ENCODE data around the gene TMEM41B. TPM values are rescaled to one million over a fixed set of nuclear protein-coding genes. Genes with fewer than 3 reads are reported as not detected.

TMEM41B gene
- polyA plus RNA-seq, 5 donors = 35.8 to 47.6 (median 41.7) TPM

- no peak for DNase-seq
Measured at GRCh38 chr11:9313648-9314290, 624 bp downstream of the TMEM41B start.

GRCh38 chr11:9310485-9311090, 3.8 kb downstream of the TMEM41B start:
- no peak for DNase-seq

GRCh38 chr11:9304178-9304577, 10.2 kb downstream of the TMEM41B start:
- DNase-seq = no peak

GRCh38 chr11:9302448-9302847, 11.9 kb downstream of the TMEM41B start:
- DNase-seq = no peak

GRCh38 chr11:9301720-9302119, 12.7 kb downstream of the TMEM41B start:
- no peak for DNase-seq

- no peak for DNase-seq
Measured at GRCh38 chr11:9293646-9294045, 20.7 kb downstream of the TMEM41B start.

- DNase-seq = no peak
Measured at GRCh38 chr11:9285850-9286587, 28.4 kb downstream of the TMEM41B start.

GRCh38 chr11:9280655-9281301, 33.6 kb downstream of the TMEM41B start:
- peak in 1 of 2 donors; percentile 15 for DNase-seq

GRCh38 chr11:9277176-9277575, 37.2 kb downstream of the TMEM41B start:
- DNase-seq = no peak

GRCh38 chr11:9276571-9276970, 37.8 kb downstream of the TMEM41B start:
- DNase-seq = no peak

GRCh38 chr11:9274499-9275258, 39.7 kb downstream of the TMEM41B start:
- DNase-seq = peak; percentile 25 to 31

GRCh38 chr11:9273376-9274336, 40.7 kb downstream of the TMEM41B start:
- no peak for DNase-seq

GRCh38 chr11:9269492-9270013, 44.8 kb downstream of the TMEM41B start:
- DNase-seq = no peak

- DNase-seq = no peak
Measured at GRCh38 chr11:9267680-9268079, 46.7 kb downstream of the TMEM41B start.

GRCh38 chr11:9266926-9267325, 47.5 kb downstream of the TMEM41B start:
- DNase-seq = no peak

GRCh38 chr11:9266132-9266736, 48.2 kb downstream of the TMEM41B start:
- no peak for DNase-seq

GRCh38 chr11:9265211-9266131, 48.9 kb downstream of the TMEM41B start, which contains the start of gene DENND5A:
Gene DENND5A, minus strand, starts transcription at chr11:9265350. Its CDS starts 281 bp downstream, at chr11:9265069.
- peak; percentile 92 for DNase-seq
